Epithelial cell of proximal tubule (primary cell): Measurements from ENCODE around the gene CD84. TPM values are rescaled to one million over a fixed set of nuclear protein-coding genes. Genes with fewer than 3 reads are reported as not detected.

ENCODE experiments used
- DNase-seq: peaks from one replicate; pipeline ENCODE4 v3.0.0-alpha.2; 2011; ENCODE audit warnings: low read depth
- H3K4me3 ChIP-seq: 2 replicates; pipeline ENCODE4 v1.5.1; 2011; ENCODE audit warnings: low read depth, mild to moderate bottlenecking, low read length
- CTCF ChIP-seq: conservative IDR thresholded peaks from 2 replicates; pipeline ENCODE4 v1.5.1; 2012; ENCODE audit warnings: low read depth, mild to moderate bottlenecking, low read length
- total RNA-seq: library from RNA; depleted of rRNA; stranded (reverse); fragments of >200 nt; gene quantifications from 2 replicates; pipeline ENCODE4 v1.2.3, GENCODE V29; 2015

The CD84 gene
- total RNA-seq, 1 donor from 2014 or later = not detected

DNA sequence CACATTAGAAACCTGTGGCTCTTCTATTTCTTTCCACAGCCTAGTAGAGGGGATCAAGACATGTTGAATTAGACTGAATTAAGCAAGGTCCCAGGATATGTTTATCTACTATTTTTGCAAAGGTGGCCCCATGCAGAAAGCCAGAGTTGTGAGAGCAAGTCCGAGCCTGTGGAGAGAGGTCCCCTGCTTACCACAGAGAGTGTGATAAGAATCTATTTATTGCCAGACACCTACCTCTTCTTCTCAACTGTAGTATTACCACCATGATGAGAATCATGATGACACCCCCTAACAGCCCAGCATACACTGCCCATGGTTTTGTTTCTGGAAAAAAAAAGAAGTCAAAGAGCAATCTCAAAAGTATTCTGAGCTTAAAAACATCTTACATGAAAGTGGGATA lies 44.6 kb upstream of the CD84 start:
- TF ChIP-seq CTCF = no peak
- no peak overlapping the region for H3K4me3 ChIP-seq
- DNase-seq = no peak

DNA sequence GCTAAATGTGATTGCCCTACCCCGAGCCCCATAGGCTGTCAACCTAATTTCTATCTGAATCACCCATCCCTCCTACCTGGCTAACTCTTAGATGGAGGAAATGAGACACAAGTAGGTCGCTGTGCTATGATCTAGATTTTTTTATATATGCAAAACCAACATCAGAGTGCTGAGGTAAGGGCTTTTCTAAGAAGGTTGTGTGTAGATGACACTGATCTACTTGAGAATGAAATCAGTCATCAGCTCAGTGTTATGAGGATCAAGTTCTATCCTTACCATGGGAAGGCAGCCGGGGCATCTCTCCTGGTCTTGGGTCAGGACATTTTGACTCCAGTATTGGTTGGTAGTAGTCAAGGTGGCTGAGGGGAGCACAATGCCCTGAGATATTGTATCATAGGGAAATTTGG lies 43.9 kb upstream of the CD84 start:
- no peak overlapping the region for H3K4me3 ChIP-seq
- no peak for TF ChIP-seq CTCF
- no peak for DNase-seq

DNA sequence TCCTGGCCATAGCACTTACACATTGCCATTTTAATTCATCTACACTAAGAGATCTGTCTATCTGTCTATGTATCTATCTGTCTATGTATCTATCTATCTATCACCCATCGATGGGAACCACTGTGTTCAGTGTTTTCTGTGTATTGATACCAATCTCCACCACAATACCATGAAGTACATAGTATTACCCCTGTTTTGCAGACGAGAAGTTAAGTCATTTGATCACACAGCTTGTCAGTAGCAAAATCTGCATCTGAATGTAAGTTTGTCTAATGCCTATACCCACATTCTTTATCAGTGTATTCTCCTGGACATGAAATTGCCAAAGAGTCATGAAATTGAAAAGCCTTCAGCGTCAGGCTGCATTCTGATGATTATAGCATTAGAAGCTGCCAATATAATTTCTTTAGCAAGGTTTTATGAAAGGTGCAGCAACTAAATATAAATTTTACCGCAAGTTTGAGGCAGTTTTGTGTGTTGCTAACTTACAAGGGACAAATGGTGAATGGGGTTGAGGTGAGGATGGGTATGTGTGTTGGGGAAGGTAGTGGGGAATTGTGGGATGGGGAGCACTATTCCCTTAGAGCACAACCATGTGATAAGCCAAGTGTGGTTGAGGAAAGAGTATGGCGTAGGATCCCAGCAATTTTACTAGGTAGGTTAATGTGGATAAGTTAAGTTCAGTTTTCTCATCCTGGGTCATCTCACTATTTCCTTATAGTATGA lies 43.4 kb upstream of the CD84 start:
- DNase-seq = no peak
- no peak overlapping the region for H3K4me3 ChIP-seq
- no peak for TF ChIP-seq CTCF

DNA sequence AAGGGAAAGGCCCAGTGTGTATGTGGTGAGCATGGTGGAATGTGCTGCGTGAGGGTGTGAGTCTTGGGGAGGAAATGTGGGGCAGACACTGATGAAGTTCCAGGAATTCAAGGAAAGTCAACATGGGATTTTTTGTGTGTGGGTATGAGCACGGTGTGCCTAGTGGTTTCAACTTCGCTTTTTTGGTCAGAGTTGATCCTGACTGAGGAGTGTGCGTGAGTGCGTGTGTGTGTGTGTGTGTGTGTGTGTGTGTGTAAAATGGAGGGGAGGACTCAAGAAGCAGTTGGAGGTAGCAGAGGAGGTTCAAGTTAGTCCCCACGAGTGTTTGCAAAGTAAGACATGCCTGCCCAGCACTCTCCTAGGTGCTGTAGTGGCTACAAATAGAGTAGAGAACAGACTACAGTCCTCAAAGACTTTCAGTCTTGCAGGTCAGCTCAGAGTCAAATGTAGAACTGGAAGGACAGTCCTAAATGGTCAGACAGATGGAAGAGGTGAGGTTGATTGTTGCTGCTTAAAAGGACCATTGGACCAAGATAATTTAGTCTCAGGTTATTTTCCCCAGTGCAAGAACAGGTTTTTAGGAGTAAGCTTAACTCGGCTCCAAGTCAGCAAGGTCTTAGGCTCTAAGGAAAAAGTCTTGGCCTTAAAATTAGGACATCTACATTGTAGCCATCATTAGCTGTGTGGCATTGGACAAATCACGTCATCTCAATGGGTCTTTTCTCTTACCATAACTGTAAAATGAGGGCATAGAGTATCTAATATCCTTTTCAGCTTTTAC lies 42.5 kb upstream of the CD84 start:
- TF ChIP-seq CTCF = no peak
- no peak for DNase-seq
- H3K4me3 ChIP-seq = no peak overlapping the region

- H3K4me3 ChIP-seq = no peak overlapping the region
- no peak for DNase-seq
- TF ChIP-seq CTCF = no peak
These were observed 41.8 kb upstream of the CD84 start for GRCh38 chr1:160620942-160621632.

DNA sequence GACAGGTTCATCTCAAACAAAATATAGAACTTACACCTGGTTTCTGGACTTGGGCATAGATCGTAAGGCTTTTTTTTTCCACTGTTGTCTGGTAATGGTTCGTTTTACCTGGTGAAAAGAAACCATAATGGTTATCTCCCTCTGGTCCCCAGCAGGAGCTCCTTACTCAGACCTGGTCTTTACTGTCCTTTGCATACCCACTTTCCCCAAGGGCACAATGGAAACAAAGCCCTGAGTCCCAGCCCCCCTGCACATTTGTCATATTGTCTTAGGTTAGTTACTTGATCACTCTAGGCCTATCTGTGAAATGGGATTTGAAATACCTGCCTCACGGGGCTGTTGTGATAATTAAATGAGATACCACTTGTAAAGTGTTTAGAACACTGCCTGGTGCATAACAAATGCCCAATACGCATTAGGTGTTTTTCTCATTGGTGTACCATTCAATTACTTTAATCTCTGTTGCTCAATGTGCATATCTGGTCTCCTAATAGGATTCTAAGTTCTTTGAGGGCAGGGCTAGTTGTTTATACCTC lies 40.5 kb upstream of the CD84 start:
- no peak overlapping the region for H3K4me3 ChIP-seq
- no peak for TF ChIP-seq CTCF
- no peak for DNase-seq
